Glomerular visceral epithelial cell (primary cell): ENCODE results near the gene DAG1.

Experiments
- DNase-seq: peaks from one replicate; pipeline ENCODE4 v3.0.0-alpha.2; 2016; ENCODE audit errors: extremely low spot score

DAG1 gene

DNA sequence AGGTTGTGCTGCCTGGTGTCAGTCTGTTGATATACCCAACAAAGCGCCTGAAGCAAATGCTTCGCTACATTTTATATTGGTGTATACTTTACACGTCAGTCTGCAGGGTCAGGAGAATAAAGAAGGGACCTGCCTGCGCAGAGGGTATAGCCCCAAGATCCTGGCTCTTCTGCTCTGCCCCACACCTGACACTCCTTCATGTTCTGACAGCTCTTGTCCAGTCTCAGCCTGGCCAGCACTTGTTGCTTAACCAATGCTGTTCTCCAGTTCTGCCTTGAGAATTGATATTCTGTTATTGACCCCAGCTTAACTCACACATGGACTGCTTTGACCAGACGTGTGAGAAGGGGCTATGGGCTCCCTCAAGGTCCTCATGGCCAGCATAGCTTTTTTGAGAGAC lies 48.4 kb downstream of the DAG1 start:
- DNase-seq, result no peak

DNA sequence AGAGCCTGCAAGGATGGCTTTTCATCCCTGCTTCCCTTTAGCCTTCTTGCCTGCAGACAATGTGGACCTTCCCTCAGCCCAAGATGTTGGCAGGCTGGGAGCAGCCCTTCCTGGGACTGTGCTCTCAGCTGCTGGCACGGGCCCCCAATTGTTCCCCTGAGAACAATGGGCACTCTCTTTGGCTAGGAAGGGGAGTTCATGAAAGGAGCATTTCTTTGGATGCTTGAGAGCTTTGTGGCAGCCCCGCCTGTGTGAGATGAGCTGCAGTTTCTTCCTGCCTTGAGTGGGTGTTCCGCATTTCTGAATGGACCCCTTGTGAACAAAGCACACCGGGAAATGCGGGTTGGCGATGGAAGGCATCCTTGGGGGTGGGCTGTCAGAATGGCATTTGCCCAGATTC lies 49.2 kb downstream of the DAG1 start:
- no peak for DNase-seq

DNA sequence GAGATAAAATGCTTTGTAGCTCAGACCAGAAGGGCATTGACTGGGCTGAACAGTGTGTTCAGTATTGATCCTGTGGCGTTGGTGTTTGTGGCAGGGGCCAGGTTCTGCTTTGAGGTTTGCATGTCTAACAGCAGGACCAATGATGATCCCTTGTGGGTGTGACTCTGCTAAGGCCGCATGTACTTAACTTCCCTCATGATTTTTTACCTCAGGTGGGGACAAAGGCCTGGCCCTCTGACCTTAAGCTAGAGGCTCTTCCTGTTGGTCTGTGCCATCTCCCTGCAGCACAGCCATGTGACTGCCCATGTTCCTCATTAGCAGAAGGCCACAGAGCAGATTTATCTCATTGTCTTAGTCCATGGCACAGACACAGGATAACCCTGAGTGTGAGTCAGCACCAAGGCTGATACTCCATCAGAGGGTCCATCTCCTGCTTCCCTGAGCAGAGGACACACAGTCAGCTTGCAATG lies 49.9 kb downstream of the DAG1 start:
- no peak for DNase-seq

DNA sequence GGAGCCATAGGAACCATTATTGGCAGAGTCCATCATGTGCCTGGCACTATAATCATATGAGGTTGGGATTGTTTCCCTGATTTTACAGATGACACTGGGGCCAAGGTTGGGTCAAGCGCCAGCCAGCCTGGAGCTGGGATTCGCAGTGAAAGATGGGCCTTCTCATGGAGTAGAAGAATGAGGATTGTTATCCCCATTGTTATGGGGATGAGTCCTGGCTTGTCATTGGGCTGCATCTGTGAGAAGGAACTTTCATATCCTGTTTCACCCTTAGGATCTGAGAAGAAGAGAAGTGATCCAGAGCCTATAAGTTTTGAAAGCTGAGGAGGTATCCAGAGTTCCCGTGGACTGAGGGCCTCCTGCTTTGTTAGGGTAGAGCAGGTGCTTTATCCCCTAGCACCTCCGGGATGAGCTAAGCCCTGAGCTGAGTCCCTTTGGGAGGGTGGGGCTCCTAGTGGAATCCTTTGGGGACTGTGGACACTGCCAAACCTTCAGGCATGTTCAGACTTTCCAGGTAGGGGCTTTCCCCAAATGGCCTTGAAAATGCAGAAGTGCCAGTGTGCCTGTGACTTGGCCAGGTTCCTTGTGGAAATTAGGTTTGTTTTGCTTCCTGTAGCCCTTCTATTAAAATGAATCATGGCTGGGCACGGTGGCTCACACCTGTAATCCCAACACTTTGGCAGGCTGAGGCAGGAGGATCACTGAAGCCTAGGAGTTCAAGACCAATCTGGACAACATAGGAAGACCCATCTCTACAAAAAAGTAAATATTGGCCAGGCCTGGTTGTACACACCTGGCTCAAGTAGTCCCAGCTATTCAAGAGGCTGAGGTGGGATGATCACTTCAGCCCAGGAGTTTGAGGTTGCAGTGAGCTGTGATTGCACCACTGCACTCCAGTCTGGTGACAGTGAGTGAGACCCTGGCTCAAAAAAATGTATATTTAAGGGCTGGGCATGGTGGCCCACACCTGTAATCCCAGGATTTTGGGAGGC lies 54.0 kb downstream of the DAG1 start:
- DNase-seq, result no peak

DNA sequence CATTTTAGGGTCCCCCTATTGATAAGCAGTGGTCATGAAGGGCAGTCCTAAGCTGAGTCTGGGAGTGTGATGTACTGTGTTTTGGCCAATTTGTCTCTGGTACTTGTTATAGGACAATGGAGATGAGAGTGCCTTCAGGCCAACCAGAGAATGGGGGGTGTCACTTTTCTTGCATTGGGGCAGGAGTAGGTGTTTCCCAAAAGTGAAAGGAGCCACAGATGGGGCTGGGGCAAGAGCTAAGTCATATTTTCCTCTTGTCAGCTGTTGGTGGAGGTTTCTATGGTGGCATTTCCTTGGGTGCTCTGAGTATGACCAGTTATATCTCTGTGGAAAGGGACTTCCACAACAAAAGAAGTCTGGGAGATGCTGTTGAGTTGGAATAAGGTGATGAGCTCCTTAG lies 59.5 kb downstream of the DAG1 start:
- no peak for DNase-seq

DNA sequence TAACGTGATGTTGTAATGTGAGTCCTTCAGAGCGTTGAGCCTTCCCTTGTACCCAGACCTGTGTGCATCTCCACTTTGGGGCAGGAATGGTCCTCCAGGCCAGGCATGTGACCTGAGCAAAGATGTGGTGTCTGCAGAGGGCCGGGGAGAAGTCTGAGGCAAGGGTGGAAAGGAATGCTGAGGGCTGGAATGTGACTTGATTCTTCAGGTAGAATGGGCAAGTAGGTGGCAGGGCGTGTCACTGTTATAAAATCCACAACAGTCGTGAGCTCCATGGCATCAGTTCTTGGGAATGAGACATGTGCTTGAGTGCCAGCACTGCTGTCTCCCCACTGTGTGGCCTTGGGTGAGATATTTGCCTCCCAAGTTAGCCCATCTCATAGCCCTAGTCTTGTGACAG lies 60.2 kb downstream of the DAG1 start:
- DNase-seq, result no peak

DNA sequence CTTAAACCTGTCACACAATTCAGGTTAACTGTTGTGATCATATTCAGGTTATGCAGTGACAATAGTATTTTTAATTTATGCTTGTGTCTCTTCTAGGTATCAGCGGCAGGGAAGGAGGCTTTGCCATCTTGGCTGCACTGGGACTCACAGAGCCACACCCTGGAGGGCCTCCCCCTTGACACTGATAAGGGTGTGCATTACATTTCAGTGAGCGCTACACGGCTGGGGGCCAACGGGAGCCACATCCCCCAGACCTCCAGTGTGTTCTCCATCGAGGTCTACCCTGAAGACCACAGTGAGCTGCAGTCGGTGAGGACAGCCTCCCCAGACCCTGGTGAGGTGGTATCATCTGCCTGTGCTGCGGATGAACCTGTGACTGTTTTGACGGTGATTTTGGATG lies 60.6 kb downstream of the DAG1 start:
- no peak for DNase-seq

DNA sequence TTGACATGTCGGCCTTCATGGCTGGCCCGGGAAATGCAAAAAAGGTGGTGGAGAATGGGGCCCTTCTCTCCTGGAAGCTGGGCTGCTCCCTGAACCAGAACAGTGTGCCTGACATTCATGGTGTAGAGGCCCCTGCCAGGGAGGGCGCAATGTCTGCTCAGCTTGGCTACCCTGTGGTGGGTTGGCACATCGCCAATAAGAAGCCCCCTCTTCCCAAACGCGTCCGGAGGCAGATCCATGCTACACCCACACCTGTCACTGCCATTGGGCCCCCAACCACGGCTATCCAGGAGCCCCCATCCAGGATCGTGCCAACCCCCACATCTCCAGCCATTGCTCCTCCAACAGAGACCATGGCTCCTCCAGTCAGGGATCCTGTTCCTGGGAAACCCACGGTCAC lies 61.2 kb downstream of the DAG1 start:
- DNase-seq, result no peak

DNA sequence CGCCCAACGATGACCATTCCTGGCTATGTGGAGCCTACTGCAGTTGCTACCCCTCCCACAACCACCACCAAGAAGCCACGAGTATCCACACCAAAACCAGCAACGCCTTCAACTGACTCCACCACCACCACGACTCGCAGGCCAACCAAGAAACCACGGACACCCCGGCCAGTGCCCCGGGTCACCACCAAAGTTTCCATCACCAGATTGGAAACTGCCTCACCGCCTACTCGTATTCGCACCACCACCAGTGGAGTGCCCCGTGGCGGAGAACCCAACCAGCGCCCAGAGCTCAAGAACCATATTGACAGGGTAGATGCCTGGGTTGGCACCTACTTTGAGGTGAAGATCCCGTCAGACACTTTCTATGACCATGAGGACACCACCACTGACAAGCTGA lies 61.6 kb downstream of the DAG1 start:
- DNase-seq, result no peak

DNA sequence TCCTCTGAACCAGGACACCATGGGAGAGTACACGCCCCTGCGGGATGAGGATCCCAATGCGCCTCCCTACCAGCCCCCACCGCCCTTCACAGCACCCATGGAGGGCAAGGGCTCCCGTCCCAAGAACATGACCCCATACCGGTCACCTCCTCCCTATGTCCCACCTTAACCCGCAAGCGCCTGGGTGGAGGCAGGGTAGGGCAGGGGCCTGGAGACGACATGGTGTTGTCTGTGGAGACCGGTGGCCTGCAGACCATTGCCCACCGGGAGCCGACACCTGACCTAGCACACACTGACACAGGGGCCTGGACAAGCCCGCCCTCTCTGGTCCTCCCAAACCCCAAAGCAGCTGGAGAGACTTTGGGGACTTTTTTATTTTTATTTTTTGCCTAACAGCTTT lies 63.0 kb downstream of the DAG1 start:
- no peak for DNase-seq

DNA sequence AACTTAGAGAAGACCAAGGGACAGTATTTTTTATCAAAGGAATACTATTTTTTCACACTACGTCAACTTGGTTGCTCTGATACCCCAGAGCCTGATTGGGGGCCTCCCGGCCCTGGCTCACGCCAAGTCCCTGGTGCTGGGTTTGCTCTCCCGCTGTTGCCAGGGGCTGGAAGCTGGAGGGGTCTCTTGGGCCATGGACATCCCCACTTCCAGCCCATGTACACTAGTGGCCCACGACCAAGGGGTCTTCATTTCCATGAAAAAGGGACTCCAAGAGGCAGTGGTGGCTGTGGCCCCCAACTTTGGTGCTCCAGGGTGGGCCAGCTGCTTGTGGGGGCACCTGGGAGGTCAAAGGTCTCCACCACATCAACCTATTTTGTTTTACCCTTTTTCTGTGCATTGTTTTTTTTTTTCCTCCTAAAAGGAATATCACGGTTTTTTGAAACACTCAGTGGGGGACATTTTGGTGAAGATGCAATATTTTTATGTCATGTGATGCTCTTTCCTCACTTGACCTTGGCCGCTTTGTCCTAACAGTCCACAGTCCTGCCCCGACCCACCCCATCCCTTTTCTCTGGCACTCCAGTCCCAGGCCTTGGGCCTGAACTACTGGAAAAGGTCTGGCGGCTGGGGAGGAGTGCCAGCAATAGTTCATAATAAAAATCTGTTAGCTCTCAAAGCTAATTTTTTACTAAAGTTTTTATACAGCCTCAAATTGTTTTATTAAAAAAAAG lies 63.9 kb downstream of the DAG1 start:
- DNase-seq, result no peak

DNA sequence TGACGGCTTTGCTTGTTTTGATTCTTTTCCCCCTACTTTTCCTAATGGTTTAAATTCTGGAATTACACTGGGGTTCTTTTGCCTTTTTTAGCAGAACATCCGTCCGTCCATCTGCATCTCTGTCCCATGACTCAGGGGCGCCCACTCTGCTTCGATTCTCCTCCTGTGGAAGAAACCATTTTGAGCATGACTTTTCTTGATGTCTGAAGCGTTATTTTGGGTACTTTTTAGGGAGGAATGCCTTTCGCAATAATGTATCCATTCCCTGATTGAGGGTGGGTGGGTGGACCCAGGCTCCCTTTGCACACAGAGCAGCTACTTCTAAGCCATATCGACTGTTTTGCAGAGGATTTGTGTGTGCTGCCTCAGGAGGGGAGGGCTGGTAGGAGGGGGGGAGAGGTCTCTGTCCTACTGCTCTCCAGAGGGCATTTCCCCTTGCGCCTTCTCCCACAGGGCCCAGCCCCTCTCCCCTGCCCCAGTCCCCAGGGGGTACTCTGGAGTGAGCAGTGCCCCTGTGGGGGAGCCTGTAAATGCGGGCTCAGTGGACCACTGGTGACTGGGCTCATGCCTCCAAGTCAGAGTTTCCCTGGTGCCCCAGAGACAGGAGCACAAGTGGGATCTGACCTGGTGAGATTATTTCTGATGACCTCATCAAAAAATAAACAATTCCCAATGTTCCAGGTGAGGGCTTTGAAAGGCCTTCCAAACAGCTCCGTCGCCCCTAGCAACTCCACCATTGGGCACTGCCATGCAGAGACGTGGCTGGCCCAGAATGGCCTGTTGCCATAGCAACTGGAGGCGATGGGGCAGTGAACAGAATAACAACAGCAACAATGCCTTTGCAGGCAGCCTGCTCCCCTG lies 64.7 kb downstream of the DAG1 start:
- DNase-seq, result peak; percentile 44

DNA sequence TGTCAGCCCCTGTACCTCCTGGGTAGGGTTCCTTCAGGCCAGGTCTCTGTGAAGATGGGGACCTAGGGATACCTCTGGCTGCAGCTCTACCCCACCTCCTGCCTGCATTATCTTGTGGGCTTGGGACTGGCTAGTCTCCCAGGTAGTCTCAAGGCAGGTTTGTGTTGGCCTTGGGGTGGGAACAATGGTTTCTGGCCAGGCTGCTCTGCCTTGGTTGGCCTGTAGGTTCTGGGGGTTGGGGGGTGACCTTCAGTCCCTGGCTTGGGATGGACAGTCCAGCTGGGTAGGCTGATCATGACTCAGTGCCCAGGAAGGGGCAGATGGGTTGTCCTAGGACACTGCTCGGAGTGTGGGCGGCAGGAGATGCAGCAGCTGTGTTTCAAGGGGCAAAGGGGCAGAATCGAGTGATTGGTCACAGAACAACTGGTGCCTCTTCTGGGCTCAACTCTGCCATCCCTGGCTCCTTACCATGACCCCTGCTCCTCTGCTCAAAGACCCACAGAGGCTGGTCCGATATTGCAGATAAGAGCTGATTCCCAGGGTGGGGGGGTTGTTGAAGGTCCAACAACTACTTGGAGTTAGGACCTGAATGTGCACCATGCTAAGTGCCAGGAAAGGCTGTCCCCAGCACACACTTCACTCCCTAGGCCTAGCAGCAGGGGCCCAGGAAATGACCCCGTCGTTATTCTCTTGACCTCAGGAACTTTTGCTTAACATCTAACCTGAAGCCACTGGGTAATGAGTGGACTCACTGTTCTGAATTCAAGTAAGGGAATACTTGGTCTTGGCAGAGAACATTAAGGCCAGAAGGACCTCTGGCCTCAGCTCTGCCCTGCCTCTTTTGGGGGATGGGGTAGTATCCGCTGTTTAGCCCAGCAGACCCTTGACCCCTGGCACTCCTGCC lies 66.2 kb downstream of the DAG1 start:
- DNase-seq, result no peak

DNA sequence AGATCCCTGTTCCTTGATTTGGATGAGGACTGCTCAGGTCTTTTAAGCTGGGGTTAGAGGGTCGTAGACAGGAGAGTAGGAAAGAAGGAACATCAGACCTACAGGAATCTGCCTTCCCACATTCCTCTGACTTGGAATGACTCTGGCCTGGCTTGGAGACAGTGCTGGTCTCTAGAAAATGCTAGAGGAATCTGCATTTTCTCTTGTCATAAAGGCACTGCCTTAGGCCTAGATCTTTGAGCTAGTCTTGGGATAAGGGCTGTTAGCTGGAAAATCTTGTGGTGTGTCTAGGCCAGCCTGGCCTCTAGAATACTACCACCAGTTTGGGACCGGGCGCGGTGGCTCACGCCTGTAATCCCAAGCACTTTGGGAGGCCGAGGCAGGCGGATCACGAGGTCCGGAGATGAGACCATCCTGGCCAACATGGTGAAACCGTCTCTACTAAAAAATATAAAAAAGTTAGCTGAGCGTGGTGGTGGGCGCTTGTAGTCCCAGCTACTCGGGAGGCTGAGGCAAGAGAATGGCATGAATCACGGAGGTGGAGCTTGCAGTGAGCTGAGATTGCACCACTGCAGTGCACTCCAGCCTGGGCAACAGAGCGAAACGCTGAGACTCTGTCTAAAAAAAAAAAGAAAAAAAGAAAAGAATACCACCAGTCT lies 66.9 kb downstream of the DAG1 start:
- DNase-seq, result peak; percentile 26

DNA sequence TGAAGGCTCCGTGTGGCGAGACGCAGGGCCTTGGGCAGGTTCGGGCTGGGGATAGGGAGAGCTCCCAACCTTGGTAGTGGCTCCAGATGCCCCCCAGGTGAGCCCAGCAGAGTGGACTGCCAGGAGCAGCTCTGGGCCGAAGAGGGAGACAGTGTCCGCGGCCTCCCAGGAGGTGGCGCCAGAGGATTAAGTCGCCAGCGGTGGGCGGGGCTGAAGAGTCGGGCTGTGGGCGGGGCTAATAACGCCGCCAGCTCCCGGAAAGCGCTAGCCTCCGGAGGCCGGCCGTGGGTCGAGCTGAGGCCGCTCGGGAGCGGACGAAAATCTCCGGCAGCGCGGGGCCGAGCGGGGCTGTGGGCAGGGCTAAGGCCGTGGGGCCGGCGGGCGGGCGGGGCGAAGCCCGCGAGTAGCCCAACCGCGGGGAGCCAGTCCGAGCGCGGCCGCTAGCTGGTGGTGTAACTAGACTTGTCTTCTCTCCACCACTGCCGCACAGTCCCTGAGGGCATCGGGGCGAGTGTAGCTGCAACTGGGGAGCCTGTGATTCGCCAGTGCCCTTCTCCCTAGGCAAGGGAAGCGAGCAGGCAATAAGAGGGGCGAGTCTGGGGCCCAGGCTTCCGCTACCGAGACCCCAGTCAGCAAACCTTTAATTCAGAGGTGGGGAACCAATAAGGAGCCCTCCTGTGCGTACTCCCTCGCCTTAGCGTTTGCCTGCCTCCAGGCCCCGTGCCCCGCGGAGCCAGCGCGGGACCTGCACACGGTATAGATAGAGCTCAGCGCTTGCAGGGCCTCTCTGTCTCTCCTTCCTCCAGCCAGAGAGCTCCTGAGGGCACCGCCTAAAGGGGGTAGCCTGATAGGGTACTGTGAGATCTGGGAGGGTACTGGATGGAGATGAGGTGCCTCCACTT lies 69.8 kb downstream of the DAG1 start:
- peak; percentile 97 for DNase-seq

DNA sequence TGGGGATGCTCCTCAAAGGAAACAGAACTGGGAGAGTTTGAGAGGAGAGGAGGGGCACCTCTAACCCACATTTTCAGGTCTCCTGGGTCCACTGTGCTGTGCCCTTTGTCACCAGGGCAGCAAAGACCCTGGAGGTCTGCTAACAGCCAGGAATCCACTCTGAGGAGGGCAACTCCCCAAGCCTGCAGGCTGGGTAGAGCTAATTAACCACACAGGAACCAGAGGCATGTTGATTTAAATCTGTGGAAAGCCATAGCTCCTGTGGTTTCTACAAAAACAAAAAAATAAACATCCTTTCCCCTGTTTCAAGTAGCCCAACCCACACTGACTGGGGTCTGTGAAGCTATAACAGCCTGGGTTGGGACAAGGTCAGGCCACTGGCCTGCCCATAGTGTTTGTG lies 82.0 kb downstream of the DAG1 start:
- no peak for DNase-seq

DNA sequence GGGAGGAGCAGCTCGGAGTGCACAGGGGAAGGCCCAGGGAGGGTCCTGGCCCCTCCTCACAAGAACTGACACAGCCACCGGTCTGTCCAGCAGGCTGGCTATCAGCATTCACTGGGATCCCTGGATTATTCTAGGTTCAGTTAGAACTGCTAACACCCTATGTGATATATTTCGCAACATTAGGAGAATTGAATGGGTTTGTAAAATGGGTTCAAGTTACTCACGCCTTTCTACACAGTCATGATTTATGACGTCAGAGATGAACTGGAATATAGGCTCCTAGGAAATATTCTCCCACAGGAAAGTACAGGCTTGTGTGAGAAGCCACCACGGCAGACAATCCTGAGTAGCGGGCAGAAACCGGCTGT lies 83.2 kb downstream of the DAG1 start:
- DNase-seq, result no peak

DNA sequence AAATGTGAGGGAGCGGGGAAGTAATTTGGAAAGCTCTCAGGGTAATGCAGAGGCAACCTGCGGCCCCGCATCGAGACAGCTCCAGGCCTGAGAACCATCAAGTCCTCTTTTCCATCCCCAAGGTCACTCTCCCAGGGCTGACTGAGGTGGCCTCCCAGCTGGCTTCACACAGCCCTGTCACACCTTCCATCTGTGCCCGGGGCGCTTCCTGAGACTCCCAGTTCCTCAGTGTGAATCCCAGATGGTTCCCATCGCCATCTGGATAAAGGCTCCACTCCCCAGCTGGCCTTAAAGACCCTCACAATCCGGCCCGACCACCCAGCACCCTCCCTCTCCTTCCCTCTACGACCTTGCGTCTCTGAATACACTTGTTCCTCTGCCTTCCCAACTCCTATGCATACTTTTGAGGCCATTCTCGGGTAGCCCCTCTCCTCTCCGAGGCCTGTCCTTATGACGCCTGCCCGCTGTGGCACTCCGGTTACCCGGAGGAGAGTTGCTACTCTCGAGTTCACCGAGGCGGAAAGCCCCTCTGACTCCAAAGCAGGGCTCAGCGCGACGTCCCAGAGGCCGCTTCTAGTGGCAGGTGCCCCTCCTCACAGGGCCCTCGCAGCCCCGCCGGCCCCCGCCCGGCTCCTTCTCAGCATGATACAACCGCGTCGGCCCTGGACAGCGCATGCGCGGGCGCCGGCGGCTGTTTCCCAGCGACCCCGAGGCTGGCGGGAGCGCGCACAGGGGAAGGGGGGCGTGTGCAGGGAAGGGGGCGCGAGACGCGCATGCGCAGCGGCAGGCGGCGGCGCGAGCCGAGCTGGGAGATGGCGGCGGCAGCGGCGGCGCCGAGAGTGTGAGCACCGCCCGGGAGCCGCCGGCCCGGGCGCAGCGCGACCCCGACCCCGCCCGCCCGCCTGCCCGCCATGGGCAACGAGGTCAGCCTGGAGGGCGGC lies 83.9 kb downstream of the DAG1 start, which contains the start of gene BSN:
Gene BSN (plus strand): TSS at position 786 of the 941 bp plus-strand sequence. CDS start 126 bp downstream, at position 912.
- DNase-seq, result peak; percentile 92
